ENCODE data around the gene CMC1.

Gene CMC1

DNA sequence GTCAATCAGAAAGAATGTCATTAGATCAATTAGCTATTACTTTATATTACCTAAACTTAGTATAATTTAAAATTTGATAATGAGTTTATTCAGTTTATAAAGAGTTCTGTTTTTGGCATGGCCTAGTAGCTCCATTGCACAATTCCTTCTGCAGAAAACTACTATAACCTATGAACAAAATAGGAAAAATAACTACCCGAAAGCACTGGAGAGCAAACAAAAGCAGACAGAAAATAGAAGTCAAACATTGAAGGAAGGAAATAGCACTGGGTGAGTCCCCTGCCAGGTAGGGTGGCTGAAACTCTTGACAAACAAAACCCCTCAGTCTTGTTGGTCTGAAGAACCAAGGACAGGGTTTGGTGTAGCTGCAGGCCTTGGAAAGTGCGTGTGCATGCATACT, 37.5 kb downstream of the CMC1 start:
- H3K4me3 ChIP-seq (ENCODE audit: low read depth, low read length), result no peak overlapping the region
- H3K36me3 ChIP-seq (ENCODE audit: control insufficient read depth, insufficient read depth, low read length), result peaks cover 7% of the 10 kb centered on the region; the same call in 1 of the 2 replicates
- H3K27me3 ChIP-seq (ENCODE audit: control insufficient read depth, insufficient read depth, low read length), result no peaks in the 10 kb centered on the region
- H3K9ac ChIP-seq (ENCODE audit: low read depth, low read length), result no peak overlapping the region
- no peaks in the 10 kb centered on the region for H3K4me1 ChIP-seq (ENCODE audit: control insufficient read depth, insufficient read depth, low read length)
- H3K27ac ChIP-seq (ENCODE audit: low read depth, low read length), result no peak overlapping the region
- 0 out of 2 replicates have a peak, but pooled peaks cover under 1% of the 10 kb centered on the region for H3K9me3 ChIP-seq (ENCODE audit: control insufficient read depth, insufficient read depth, low read length)

DNA sequence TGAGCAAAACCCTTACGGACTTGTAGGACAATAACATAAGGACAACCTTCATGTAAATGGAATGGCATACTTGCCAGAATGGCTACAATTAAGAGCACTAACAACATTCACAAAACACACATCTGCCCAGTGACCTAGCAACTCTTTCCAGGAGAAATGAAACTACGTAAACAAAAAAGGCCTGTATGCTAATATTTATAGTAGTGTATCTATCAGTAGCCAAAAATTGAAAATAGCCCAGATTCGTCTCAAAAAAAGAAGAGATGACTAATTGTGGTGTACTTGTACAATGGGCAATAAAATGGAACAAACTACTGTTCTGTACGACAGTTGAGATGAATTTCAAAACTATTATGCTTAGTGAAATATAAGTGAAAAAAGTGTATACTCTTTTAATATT, 38.4 kb downstream of the CMC1 start:
- Histone ChIP-seq H3K4me3 (ENCODE audit: low read depth, low read length) (no peak overlapping the region), H3K4me1 (ENCODE audit: control insufficient read depth, insufficient read depth, low read length) (no peaks in the 10 kb centered on the region), H3K9me3 (ENCODE audit: control insufficient read depth, insufficient read depth, low read length) (no peaks in the 10 kb centered on the region), H3K27me3 (ENCODE audit: control insufficient read depth, insufficient read depth, low read length) (no peaks in the 10 kb centered on the region), H3K36me3 (ENCODE audit: control insufficient read depth, insufficient read depth, low read length) (peaks cover 7% of the 10 kb centered on the region; the same call in 1 of the 2 replicates), H3K9ac (ENCODE audit: low read depth, low read length) (no peak overlapping the region), H3K27ac (ENCODE audit: low read depth, low read length) (no peak overlapping the region)

DNA sequence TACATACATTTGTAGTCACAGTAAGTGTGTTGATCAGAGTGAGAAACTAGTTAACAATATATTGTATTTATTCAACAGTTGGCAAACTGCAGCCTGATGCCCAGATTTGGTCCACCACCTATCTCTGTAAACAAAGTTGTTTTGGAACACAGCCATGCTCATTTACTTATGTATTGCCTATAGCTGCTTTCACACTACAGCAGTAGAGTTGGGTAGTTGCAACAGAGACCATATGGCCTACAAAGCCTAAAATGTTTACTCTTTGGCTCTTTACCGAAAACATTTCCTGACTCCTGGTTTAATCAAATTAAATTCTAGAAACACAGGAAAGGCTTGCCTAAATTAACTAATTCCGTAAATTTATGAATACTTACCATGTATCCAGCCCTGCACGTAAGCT, 39.4 kb downstream of the CMC1 start:
- Histone ChIP-seq H3K4me1 (ENCODE audit: control insufficient read depth, insufficient read depth, low read length) (no peaks in the 10 kb centered on the region), H3K9ac (ENCODE audit: low read depth, low read length) (no peak overlapping the region), H3K9me3 (ENCODE audit: control insufficient read depth, insufficient read depth, low read length) (no peaks in the 10 kb centered on the region), H3K27ac (ENCODE audit: low read depth, low read length) (no peak overlapping the region), H3K27me3 (ENCODE audit: control insufficient read depth, insufficient read depth, low read length) (no peaks in the 10 kb centered on the region), H3K4me3 (ENCODE audit: low read depth, low read length) (no peak overlapping the region), H3K36me3 (ENCODE audit: control insufficient read depth, insufficient read depth, low read length) (peaks cover 2% of the 10 kb centered on the region; the same call in 1 of the 2 replicates)

DNA sequence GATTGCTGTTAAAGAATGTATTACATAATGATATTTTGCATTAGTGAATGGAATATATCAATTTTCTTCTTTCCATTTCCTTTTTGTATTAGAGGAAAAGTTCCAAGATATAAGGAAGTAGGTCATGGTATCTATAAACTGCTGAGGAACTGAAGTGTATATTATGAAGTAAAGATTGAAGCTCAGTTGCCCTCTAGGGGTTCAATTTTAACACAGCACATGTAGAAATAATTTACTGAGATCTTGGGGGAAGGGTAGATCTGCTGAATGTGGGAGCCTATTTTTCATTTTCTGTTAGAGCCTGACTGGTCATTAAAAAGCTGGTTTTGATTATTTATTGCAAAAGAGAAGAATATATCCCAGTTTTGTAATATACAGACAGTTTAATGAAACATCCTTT, 45.2 kb downstream of the CMC1 start:
- Histone ChIP-seq H3K36me3 (ENCODE audit: control insufficient read depth, insufficient read depth, low read length) (no peaks in the 10 kb centered on the region), H3K27me3 (ENCODE audit: control insufficient read depth, insufficient read depth, low read length) (no peaks in the 10 kb centered on the region), H3K9me3 (ENCODE audit: control insufficient read depth, insufficient read depth, low read length) (peaks cover 4% of the 10 kb centered on the region; the same call in 1 of the 2 replicates), H3K4me1 (ENCODE audit: control insufficient read depth, insufficient read depth, low read length) (peaks cover 5% of the 10 kb centered on the region), H3K27ac (ENCODE audit: low read depth, low read length) (no peak overlapping the region), H3K9ac (ENCODE audit: low read depth, low read length) (no peak overlapping the region), H3K4me3 (ENCODE audit: low read depth, low read length) (no peak overlapping the region)

DNA sequence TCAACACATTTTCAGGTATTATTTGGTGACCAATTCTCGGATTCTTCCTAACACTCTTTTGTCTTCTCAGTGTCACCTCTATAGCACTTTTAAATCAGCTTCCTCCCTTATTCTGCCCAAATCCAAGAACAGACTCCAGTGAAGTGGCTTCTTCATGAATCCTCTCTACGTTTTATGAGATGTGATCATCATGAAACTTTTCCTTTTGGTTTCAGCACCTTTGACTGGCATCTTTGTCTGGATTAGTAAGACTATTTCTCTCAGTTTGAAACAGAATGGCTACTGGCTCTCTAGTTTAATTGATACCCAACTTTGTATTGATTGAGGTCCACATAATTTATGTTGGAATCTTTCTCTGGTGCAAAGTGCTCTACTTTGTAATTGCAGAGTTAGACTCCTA, 45.6 kb downstream of the CMC1 start:
- Histone ChIP-seq H3K4me3 (ENCODE audit: low read depth, low read length) (no peak overlapping the region), H3K27me3 (ENCODE audit: control insufficient read depth, insufficient read depth, low read length) (no peaks in the 10 kb centered on the region), H3K27ac (ENCODE audit: low read depth, low read length) (no peak overlapping the region), H3K36me3 (ENCODE audit: control insufficient read depth, insufficient read depth, low read length) (no peaks in the 10 kb centered on the region), H3K9ac (ENCODE audit: low read depth, low read length) (no peak overlapping the region), H3K4me1 (ENCODE audit: control insufficient read depth, insufficient read depth, low read length) (peaks cover 9% of the 10 kb centered on the region), H3K9me3 (ENCODE audit: control insufficient read depth, insufficient read depth, low read length) (peaks cover 4% of the 10 kb centered on the region; the same call in 1 of the 2 replicates)

DNA sequence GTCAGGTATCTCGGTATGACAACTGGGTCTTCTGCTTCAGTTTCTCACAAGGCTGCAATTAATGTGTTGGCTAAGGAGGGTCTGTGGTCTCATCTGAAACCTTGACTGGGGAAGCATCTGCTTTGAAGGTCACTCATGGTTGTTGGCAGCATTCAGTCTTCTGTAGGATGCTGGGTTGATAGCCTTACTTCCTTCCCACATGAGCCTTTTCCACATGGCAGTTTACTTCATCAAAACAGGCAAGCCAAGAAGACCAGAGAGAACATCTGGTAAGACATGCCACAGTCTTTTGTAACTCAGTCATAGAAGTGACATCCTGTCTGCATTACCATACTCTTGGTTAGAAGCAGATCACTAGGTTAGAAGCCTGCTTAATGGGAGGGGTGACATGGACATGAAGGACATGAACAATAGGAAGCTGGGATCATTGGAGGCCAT, 49.5 kb downstream of the CMC1 start:
- Histone ChIP-seq H3K27ac (ENCODE audit: low read depth, low read length) (no peak overlapping the region), H3K4me3 (ENCODE audit: low read depth, low read length) (no peak overlapping the region), H3K9me3 (ENCODE audit: control insufficient read depth, insufficient read depth, low read length) (peaks cover 4% of the 10 kb centered on the region; the same call in 1 of the 2 replicates), H3K4me1 (ENCODE audit: control insufficient read depth, insufficient read depth, low read length) (peaks cover 14% of the 10 kb centered on the region), H3K27me3 (ENCODE audit: control insufficient read depth, insufficient read depth, low read length) (no peaks in the 10 kb centered on the region), H3K36me3 (ENCODE audit: control insufficient read depth, insufficient read depth, low read length) (no peaks in the 10 kb centered on the region), H3K9ac (ENCODE audit: low read depth, low read length) (no peak overlapping the region)

DNA sequence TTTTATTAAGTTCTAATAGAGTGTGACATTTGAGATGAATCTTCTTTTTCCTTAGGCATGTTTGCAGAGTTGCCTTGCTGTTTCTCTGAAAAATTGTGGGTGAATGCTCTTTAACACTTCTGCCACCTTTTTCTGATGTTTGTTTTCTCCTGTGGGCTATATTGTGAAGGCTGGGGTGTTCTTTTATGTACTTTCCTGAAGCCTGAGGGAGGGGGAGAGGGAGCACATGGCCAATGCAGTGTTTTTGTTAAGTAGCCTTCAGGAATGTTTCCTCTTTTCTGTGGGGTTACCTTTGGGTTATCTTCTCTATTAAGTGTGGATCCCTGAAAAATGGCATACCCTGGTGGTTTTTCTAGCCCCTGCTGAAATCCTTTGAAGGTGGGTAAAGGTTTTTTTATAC, 50.2 kb downstream of the CMC1 start:
- Histone ChIP-seq H3K36me3 (ENCODE audit: control insufficient read depth, insufficient read depth, low read length) (no peaks in the 10 kb centered on the region), H3K4me1 (ENCODE audit: control insufficient read depth, insufficient read depth, low read length) (peaks cover 14% of the 10 kb centered on the region), H3K27ac (ENCODE audit: low read depth, low read length) (no peak overlapping the region), H3K9me3 (ENCODE audit: control insufficient read depth, insufficient read depth, low read length) (peaks cover 4% of the 10 kb centered on the region; the same call in 1 of the 2 replicates), H3K4me3 (ENCODE audit: low read depth, low read length) (no peak overlapping the region), H3K27me3 (ENCODE audit: control insufficient read depth, insufficient read depth, low read length) (no peaks in the 10 kb centered on the region), H3K9ac (ENCODE audit: low read depth, low read length) (no peak overlapping the region)

DNA sequence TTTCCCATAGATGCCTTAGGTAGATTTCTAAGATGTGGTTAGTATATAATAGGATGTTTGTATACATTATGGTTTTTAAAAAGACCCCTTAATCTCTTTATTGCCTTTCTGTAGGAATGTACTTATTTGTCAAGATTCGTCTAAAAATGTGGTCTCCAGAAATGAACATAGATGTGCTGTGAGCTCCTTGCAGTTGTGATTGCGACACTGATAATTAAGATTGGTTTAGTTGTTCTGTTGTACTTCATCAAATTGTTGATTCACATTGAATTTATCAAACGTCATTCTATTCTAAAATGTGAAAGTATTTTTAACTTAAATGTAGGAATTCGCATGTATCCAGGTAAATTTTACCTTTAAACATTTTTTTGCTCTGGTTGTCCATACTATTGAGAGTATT, 51.2 kb downstream of the CMC1 start:
- Histone ChIP-seq H3K27ac (ENCODE audit: low read depth, low read length) (no peak overlapping the region), H3K9ac (ENCODE audit: low read depth, low read length) (no peak overlapping the region), H3K9me3 (ENCODE audit: control insufficient read depth, insufficient read depth, low read length) (peaks cover 4% of the 10 kb centered on the region; the same call in 1 of the 2 replicates), H3K4me1 (ENCODE audit: control insufficient read depth, insufficient read depth, low read length) (peaks cover 14% of the 10 kb centered on the region), H3K4me3 (ENCODE audit: low read depth, low read length) (no peak overlapping the region), H3K36me3 (ENCODE audit: control insufficient read depth, insufficient read depth, low read length) (no peaks in the 10 kb centered on the region), H3K27me3 (ENCODE audit: control insufficient read depth, insufficient read depth, low read length) (no peaks in the 10 kb centered on the region)

DNA sequence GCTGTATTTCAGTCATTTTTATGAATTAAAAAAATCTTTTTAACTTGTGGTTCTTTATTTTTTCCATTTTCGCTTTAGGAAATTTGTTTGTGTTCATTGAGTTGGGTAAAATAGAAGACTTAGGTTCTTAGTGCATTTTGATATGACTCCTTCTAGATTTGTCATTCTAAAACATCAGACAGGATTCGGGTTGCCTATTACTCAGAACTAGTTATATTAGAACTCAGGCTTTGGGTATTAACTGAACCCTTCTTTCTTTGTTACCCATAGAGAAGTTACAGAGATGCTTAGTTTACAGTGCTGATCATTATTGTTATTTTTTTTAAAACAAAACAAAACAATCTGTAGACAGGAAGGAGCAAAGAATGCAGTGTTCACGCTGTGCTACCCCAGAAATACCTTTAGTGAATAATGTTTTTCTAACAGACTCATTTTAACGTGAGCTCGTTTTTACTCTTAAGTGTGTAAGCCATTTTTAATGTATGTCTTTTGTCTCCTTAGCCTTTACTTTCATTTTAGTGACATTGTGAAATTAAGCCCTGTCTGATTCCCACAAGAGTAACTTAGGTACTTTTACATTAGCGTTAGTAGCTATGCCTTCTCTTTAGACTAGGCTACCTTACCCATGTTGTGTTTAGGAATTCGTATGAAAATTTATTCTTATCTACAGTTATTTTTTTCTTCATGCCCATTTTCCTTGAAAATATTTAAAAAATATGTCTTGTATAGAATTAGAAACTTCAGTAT, 53.4 kb downstream of the CMC1 start:
- Histone ChIP-seq H3K36me3 (ENCODE audit: control insufficient read depth, insufficient read depth, low read length) (no peaks in the 10 kb centered on the region; the same call in 1 of the 2 replicates), H3K27me3 (ENCODE audit: control insufficient read depth, insufficient read depth, low read length) (no peaks in the 10 kb centered on the region), H3K4me3 (ENCODE audit: low read depth, low read length) (no peak overlapping the region), H3K4me1 (ENCODE audit: control insufficient read depth, insufficient read depth, low read length) (peaks cover 14% of the 10 kb centered on the region), H3K27ac (ENCODE audit: low read depth, low read length) (no peak overlapping the region), H3K9ac (ENCODE audit: low read depth, low read length) (no peak overlapping the region), H3K9me3 (ENCODE audit: control insufficient read depth, insufficient read depth, low read length) (peaks cover 4% of the 10 kb centered on the region; the same call in 1 of the 2 replicates)

DNA sequence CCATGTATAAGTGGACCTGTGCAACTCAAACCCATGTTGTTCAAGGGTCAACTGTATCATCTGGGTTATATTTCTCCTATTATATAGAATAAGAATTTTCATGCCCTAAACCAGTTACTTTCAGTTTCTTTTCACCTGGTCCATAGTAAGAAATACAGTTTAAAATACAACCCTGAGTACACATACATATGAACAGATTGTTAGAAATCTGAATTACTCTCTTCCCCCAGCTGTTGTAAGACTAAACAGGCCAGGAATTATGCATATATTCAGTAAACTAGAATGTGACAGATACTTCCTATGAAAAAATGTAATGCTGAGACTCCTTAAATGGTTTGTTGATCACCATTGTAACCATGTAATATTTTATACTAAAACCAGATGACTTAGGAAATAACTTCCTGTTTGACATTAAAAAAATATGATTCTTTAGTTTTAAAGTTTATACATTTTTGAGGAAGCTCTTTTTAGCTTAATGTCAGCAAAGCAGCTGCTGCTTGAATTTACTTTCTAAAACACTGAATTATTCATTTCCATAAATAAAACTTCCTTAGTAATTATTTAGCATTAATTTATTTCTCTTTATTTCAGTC, 54.6 kb downstream of the CMC1 start:
- H3K4me1 ChIP-seq (ENCODE audit: control insufficient read depth, insufficient read depth, low read length), result peaks cover 14% of the 10 kb centered on the region
- no peak overlapping the region for H3K27ac ChIP-seq (ENCODE audit: low read depth, low read length)
- no peaks in the 10 kb centered on the region for H3K27me3 ChIP-seq (ENCODE audit: control insufficient read depth, insufficient read depth, low read length)
- no peak overlapping the region for H3K9ac ChIP-seq (ENCODE audit: low read depth, low read length)
- H3K36me3 ChIP-seq (ENCODE audit: control insufficient read depth, insufficient read depth, low read length), result no peaks in the 10 kb centered on the region; the same call in 1 of the 2 replicates
- no peak overlapping the region for H3K4me3 ChIP-seq (ENCODE audit: low read depth, low read length)
- H3K9me3 ChIP-seq (ENCODE audit: control insufficient read depth, insufficient read depth, low read length), result no peaks in the 10 kb centered on the region

DNA sequence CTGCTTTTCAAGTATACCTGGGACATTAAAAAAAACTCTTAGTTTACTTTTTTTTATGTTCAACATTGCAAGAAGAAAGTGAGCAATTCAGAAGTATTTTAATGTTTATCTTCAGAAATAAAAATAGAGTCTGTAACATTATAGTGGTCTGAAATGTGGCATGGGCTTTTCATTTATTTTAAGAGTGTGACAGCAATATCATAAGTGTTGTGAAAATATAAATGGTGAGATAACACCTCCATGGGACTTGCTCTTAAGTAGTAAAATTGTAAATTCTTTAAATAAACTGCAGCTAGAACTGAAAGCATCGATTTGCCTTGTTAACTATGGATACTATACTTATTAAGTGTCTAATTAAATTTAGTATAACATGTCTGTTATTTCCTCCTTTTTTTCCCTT, 58.3 kb downstream of the CMC1 start:
- H3K36me3 ChIP-seq (ENCODE audit: control insufficient read depth, insufficient read depth, low read length), result no peaks in the 10 kb centered on the region; the same call in 1 of the 2 replicates
- no peaks in the 10 kb centered on the region for H3K9me3 ChIP-seq (ENCODE audit: control insufficient read depth, insufficient read depth, low read length)
- peaks cover 4% of the 10 kb centered on the region; the same call in 1 of the 2 replicates for H3K4me1 ChIP-seq (ENCODE audit: control insufficient read depth, insufficient read depth, low read length)
- H3K27me3 ChIP-seq (ENCODE audit: control insufficient read depth, insufficient read depth, low read length), result no peaks in the 10 kb centered on the region
- no peak overlapping the region for H3K4me3 ChIP-seq (ENCODE audit: low read depth, low read length)
- H3K9ac ChIP-seq (ENCODE audit: low read depth, low read length), result no peak overlapping the region
- H3K27ac ChIP-seq (ENCODE audit: low read depth, low read length), result no peak overlapping the region
